GM19099 (cell line): ENCODE results near the gene SGPP2.

ENCODE experiments used
- POLR2A ChIP-seq: IDR thresholded peaks from 3 replicates; pipeline ENCODE4 v1.6.1; 2011; ENCODE audit warnings: low read depth; ENCODE audit not compliant: insufficient read length; ENCODE audit errors: extremely low read depth

SGPP2 gene

GRCh38 chr2:222604749-222605515 lies 180.6 kb downstream of the SGPP2 start:
- no peak for TF ChIP-seq POLR2A

DNA sequence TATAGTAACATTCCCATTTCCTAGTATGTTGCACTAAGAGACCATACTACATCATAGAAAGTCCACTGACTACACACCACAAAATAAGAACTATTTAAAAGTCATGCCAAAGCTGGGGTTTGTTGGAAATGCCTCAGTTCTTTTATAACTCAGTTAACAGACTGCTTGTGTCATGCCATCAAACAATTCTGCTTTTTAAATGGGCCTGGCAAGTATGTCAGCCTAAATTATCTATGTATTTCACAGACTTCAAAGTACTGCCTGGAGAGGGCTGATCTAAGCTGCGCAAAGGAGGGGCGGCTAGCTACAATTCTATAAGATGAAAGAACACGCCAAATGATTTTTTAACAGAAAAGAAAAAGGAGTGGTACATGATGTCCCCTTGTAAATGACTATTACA lies 182.0 kb downstream of the SGPP2 start:
- no peak for TF ChIP-seq POLR2A

DNA sequence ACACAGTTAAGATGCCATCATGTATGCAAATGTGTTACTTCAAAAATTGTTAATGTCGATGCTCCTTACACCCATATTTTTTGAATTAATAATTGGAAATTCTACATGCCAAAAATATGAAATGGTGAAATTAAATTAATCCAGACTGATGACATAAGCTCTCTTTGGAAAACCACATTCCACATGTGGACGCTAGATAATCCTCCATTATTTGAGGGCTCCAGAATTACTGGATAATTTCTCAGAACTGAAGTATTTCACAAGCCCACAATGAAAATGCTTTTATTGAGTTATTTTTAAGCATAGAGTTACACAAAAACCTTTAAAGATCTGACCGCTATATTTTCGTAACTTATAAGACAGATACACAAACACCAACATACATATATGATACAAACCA lies 183.7 kb downstream of the SGPP2 start:
- no peak for TF ChIP-seq POLR2A

- no peak for TF ChIP-seq POLR2A
These were observed 185.0 kb downstream of the SGPP2 start for GRCh38 chr2:222609381-222609780.
